GM23338 (cell line): Measurements from ENCODE around the gene CENPX. TPM values are rescaled to one million over a fixed set of nuclear protein-coding genes. Genes with fewer than 3 reads are reported as not detected.
A peak's percentile ranks its signal among the peaks of the same experiment; 100 is the strongest.

Experiments used
- ATAC-seq: fragments of 200-7000 bp; cut with Tn5 transposase; 3 replicates; pipeline ENCODE4 v1.9.1; 2020
- DNase-seq: peaks from one replicate; pipeline ENCODE4 v3.0.0-alpha.2; 2015; ENCODE audit warnings: low spot score
- H2AFZ ChIP-seq: fragments of 200-600 bp; sonication (generic); 2 replicates; pipeline ENCODE4 v1.8.0; 2016; ENCODE audit warnings: antibody characterized with exemption, mild to moderate bottlenecking, moderate library complexity
- H3F3A ChIP-seq: fragments of 200-600 bp; sonication (generic); replicated peaks from 2 replicates; pipeline ENCODE4 v1.8.0; 2017; ENCODE audit warnings: antibody characterized with exemption, mixed run types, low read depth
- H3K27ac ChIP-seq: fragments of 200-600 bp; sonication (generic); 2 replicates; pipeline ENCODE4 v1.6.1; 2016; ENCODE audit warnings: low read depth
- H3K27me3 ChIP-seq: fragments of 200-600 bp; sonication (generic); 2 replicates; pipeline ENCODE4 v1.8.0; 2016; ENCODE audit warnings: mild to moderate bottlenecking, mixed run types, moderate library complexity; ENCODE audit not compliant: insufficient read depth
- H3K36me3 ChIP-seq: fragments of 200-600 bp; sonication (generic); 2 replicates; pipeline ENCODE4 v1.8.0; 2016; ENCODE audit warnings: mild to moderate bottlenecking; ENCODE audit not compliant: insufficient read depth
- H3K4me1 ChIP-seq: fragments of 200-600 bp; sonication (generic); 2 replicates; pipeline ENCODE4 v1.8.0; 2016; ENCODE audit warnings: mild to moderate bottlenecking, moderate library complexity; ENCODE audit not compliant: insufficient read depth
- H3K4me2 ChIP-seq: fragments of 200-600 bp; sonication (generic); 2 replicates; pipeline ENCODE4 v1.7.1; 2017; ENCODE audit warnings: mixed run types
- H3K4me3 ChIP-seq: fragments of 200-600 bp; sonication (generic); 2 replicates; pipeline ENCODE4 v1.6.1; 2016; ENCODE audit warnings: mixed run types
- H3K79me2 ChIP-seq: fragments of 200-600 bp; sonication (generic); replicated peaks from 2 replicates; pipeline ENCODE4 v1.8.0; 2017; ENCODE audit warnings: mild to moderate bottlenecking; ENCODE audit not compliant: insufficient read depth
- H3K9me2 ChIP-seq: fragments of 200-600 bp; sonication (generic); 2 replicates; pipeline ENCODE4 v1.8.0; 2017; ENCODE audit not compliant: insufficient read depth
- H4K20me1 ChIP-seq: fragments of 200-600 bp; sonication (generic); replicated peaks from 2 replicates; pipeline ENCODE4 v1.8.0; 2017; ENCODE audit warnings: mild to moderate bottlenecking; ENCODE audit not compliant: insufficient read depth
- H3K27ac Mint-ChIP-seq: 2 replicates; pipeline ENCODE4 v1.8.0; 2020; ENCODE audit warnings: inconsistent platforms, mild to moderate bottlenecking, moderate library complexity, mixed read lengths
- H3K27me3 Mint-ChIP-seq: 3 replicates; pipeline ENCODE4 v1.8.0; 2022; ENCODE audit warnings: low read depth, mild to moderate bottlenecking, moderate library complexity, mixed read lengths, inconsistent platforms; ENCODE audit not compliant: insufficient read depth, poor library complexity
- H3K36me3 Mint-ChIP-seq: 3 replicates; pipeline ENCODE4 v1.8.0; 2021; ENCODE audit warnings: low read depth, mild to moderate bottlenecking, inconsistent platforms, moderate library complexity, mixed read lengths
- H3K4me1 Mint-ChIP-seq: 3 replicates; pipeline ENCODE4 v1.8.0; 2020; ENCODE audit warnings: mild to moderate bottlenecking, inconsistent platforms, mixed read lengths
- H3K4me3 Mint-ChIP-seq: 3 replicates; pipeline ENCODE4 v1.8.0; 2021; ENCODE audit warnings: moderate library complexity, mild to moderate bottlenecking, inconsistent platforms, mixed read lengths
- H3K9me3 Mint-ChIP-seq: 3 replicates; pipeline ENCODE4 v1.8.0; 2020; ENCODE audit warnings: moderate library complexity, mild to moderate bottlenecking, inconsistent platforms, mixed read lengths
- CREB1 ChIP-seq: fragments of 250-450 bp; sonication (Bioruptor Pico); IDR thresholded peaks from 2 replicates; pipeline ENCODE4 v1.5.0; 2020; ENCODE audit warnings: low read depth, mild to moderate bottlenecking, moderate library complexity
- ETS1 ChIP-seq: IDR thresholded peaks from 2 replicates; pipeline ENCODE4 v1.6.1; 2016; ENCODE audit warnings: antibody characterized with exemption
- EZH2 ChIP-seq: fragments of 200-600 bp; sonication (generic); IDR thresholded peaks from one replicate; pipeline ENCODE4 v1.8.0; 2017; ENCODE audit warnings: antibody characterized with exemption, mild to moderate bottlenecking, low read depth; ENCODE audit not compliant: unreplicated experiment
- JUNB ChIP-seq: IDR thresholded peaks from one replicate; pipeline ENCODE4 v1.6.1; 2016; ENCODE audit warnings: antibody characterized with exemption; ENCODE audit not compliant: unreplicated experiment
- NANOG ChIP-seq: IDR thresholded peaks from 2 replicates; pipeline ENCODE4 v1.6.1; 2016; ENCODE audit warnings: antibody characterized with exemption, borderline replicate concordance
- POLR2AphosphoS5 ChIP-seq: IDR thresholded peaks from 2 replicates; pipeline ENCODE4 v1.6.1; 2016; ENCODE audit warnings: antibody characterized with exemption, low read depth
- ZNF462 ChIP-seq: fragments of 250-450 bp; sonication (Bioruptor Pico); IDR thresholded peaks from 2 replicates; pipeline ENCODE4 v1.5.0; 2020; ENCODE audit warnings: mild to moderate bottlenecking, moderate library complexity
- polyA plus RNA-seq: library from polyadenylated mRNA; unstranded; fragments of >200 nt; fragmentation: Nextera tagmentation; extraction: Ambion mirVana; gene quantifications from 2 replicates; pipeline ENCODE4 v1.2.1, GENCODE V29; 2016
- total RNA-seq: library from RNA; depleted of rRNA; stranded (reverse); fragments of >200 nt; shearing (Covaris generic); gene quantifications from 2 replicates; pipeline ENCODE4 v1.2.3, GENCODE V29; 2014
- TF ChIP-seq, protein P1 (sequence below): IDR thresholded peaks from one replicate; pipeline ENCODE4 v1.6.1; 2018; ENCODE audit warnings: antibody characterized with exemption; ENCODE audit not compliant: unreplicated experiment

Gene CENPX
- total and polyA plus RNA-seq, 2 experiments from 2014 or later: 114 to 157 TPM

DNA sequence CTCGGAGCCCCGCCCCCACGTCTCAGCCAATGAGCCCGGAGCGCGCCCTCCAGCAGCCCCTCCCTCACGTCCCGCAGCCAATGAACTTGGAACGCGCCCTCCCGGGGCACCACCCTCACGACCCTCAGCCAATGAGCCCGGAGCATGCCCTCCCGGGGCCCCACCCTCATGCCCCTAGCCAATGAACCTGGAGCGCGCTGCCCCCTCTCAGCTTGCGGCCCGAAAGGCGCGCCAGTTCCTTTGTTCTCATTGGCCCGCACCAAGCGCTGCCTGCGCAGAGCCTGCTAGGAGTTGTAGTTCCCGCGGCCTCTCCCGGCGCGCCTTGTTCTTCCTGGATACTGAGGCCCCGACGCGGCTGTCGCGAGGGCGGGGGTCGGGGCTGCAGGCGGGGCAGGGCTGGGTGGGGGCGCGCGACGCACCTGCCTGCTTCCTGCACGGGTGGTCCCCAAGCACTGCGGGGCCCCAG lies 336 bp upstream of the CENPX start, which contains the start of gene LRRC45 (continued):
- no peak for TF ChIP-seq ZNF462 (CRISPR knock-in tag)

- Histone ChIP-seq H2AFZ (no peak overlapping the region), H3K36me3 (no peaks in the 10 kb centered on the region), H3K79me2 (peaks cover 15% of the 10 kb centered on the region), H4K20me1 (peaks cover 3% of the 10 kb centered on the region), H3K27me3 (no peaks in the 10 kb centered on the region), H3K4me2 (peak overlapping the region; percentile 95), H3F3A (peaks cover 13% of the 10 kb centered on the region; the same call in 1 of the 2 replicates), H3K4me1 (peaks cover 5% of the 10 kb centered on the region; the same call in 1 of the 2 replicates), H3K27ac (no peak overlapping the region), H3K4me3 (peak overlapping the region; percentile 98), H3K9me2 (no peaks in the 10 kb centered on the region)
- ATAC-seq: no peak
- DNase-seq: no peak
- H3K4me1 Mint-ChIP-seq: peaks cover 11% of the 10 kb centered on the region
- peak overlapping the region; percentile 85 for H3K4me3 Mint-ChIP-seq
- H3K27me3 Mint-ChIP-seq: peaks cover 26% of the 10 kb centered on the region
- H3K27ac Mint-ChIP-seq: peak overlapping the region; percentile 84
- no peaks in the 10 kb centered on the region; the same call in 2 of the 3 replicates for H3K9me3 Mint-ChIP-seq
- H3K36me3 Mint-ChIP-seq: peaks cover 6% of the 10 kb centered on the region
- TF ChIP-seq CREB1: no peak
- no peak for TF ChIP-seq NANOG
- no peak for TF ChIP-seq EZH2
- TF ChIP-seq ETS1: no peak
- TF ChIP-seq POLR2AphosphoS5: no peak
- no peak for TF ChIP-seq JUNB
- TF ChIP-seq, protein P1, sequence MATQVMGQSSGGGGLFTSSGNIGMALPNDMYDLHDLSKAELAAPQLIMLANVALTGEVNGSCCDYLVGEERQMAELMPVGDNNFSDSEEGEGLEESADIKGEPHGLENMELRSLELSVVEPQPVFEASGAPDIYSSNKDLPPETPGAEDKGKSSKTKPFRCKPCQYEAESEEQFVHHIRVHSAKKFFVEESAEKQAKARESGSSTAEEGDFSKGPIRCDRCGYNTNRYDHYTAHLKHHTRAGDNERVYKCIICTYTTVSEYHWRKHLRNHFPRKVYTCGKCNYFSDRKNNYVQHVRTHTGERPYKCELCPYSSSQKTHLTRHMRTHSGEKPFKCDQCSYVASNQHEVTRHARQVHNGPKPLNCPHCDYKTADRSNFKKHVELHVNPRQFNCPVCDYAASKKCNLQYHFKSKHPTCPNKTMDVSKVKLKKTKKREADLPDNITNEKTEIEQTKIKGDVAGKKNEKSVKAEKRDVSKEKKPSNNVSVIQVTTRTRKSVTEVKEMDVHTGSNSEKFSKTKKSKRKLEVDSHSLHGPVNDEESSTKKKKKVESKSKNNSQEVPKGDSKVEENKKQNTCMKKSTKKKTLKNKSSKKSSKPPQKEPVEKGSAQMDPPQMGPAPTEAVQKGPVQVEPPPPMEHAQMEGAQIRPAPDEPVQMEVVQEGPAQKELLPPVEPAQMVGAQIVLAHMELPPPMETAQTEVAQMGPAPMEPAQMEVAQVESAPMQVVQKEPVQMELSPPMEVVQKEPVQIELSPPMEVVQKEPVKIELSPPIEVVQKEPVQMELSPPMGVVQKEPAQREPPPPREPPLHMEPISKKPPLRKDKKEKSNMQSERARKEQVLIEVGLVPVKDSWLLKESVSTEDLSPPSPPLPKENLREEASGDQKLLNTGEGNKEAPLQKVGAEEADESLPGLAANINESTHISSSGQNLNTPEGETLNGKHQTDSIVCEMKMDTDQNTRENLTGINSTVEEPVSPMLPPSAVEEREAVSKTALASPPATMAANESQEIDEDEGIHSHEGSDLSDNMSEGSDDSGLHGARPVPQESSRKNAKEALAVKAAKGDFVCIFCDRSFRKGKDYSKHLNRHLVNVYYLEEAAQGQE: no peak
Observed at GRCh38 chr17:82021900-82022309, 773 bp downstream of the CENPX start.
